ENCODE measurements around the gene RCOR2.

Gene RCOR2

DNA sequence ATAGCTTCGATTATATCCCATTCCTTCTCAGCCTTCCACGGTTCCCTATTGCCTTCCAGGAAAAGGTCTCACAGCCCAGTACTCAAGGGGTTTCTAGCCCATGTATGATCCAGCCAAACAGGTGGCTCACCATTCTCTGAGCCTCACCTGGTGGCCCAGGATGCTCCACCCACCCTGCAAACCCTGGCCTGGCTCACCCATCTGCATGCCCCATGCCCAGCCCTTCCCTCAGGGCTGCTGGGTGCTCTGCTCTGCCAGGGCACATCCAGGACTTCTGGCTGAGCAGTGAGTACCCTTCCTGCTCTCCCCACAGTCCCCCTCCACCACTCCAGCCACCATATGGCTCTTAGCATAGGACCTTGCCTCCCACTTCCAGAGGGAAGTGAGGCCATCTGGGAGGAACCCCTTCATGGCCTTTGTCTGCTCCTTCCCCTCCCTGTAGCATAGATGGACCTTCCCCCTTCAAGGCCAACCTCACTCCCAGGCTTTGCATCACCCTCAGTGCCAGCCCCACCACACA lies 5.8 kb upstream of the RCOR2 start:
- no peak for DNase-seq (ENCODE audit: low spot score)

DNA sequence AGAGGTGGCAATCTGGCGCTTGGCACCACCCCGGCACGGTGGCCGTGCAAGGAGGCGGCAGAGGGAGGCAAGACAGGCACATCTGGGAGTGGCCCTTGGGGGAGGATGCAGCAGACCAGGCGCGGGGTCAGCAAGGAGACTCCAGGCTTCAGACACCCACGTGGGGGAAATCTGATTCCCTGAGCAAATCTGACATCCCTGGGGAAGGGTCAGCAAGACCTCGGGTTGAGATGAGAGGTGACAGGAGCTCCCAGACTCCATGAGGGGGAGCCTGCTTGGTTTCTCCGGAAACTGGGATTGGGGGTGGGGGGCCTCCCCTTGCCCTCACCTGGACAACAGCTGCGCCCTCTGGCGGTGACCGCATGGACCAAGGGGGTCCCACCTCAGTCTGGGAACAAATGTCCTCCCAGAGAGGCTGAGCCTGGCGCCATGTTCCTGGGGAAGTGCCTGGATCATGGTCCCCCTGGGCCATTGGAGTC lies 4.0 kb upstream of the RCOR2 start:
- no peak for DNase-seq (ENCODE audit: low spot score)

DNA sequence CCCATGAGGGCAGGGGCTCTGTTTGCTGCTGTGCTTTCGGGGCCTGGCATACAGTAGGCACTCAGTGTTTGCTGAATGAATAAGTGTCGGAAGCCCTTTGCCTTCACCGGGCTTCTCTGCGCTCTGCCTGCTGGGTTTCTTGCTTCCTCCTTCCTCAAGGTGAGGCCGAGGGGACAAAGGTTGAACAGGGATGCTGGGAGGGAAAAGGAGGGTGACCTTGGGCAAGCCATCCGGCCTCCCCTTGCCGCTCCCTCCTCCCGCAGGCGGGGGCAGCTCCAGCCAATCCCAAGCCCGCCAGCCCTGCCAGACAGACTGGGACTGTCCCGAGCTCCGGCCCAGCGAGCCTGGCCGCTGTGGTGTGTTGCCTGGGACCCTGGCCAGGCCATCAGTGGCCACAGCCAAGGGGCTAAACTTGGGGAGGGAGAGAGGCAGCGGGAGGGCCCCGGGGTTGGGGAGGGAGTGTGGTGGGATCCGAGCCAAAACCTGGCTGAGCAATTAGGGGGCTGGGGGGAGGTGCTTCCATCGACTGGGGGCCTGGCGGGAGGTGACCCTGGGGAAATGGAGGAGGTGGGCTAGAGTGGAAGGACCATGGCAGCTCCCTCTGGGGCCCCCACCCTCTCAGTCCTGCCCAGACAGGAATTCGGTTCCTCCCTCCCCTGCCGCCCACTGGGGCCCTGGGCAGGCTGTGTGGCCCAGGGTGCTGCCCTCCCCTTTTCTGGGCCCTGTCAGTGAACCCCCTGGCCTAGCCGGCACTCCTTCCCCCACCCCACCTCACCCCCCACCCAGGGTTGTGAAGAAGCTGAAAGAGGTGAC lies 3.4 kb upstream of the RCOR2 start:
- DNase-seq (ENCODE audit: low spot score), result peak; percentile 75

DNA sequence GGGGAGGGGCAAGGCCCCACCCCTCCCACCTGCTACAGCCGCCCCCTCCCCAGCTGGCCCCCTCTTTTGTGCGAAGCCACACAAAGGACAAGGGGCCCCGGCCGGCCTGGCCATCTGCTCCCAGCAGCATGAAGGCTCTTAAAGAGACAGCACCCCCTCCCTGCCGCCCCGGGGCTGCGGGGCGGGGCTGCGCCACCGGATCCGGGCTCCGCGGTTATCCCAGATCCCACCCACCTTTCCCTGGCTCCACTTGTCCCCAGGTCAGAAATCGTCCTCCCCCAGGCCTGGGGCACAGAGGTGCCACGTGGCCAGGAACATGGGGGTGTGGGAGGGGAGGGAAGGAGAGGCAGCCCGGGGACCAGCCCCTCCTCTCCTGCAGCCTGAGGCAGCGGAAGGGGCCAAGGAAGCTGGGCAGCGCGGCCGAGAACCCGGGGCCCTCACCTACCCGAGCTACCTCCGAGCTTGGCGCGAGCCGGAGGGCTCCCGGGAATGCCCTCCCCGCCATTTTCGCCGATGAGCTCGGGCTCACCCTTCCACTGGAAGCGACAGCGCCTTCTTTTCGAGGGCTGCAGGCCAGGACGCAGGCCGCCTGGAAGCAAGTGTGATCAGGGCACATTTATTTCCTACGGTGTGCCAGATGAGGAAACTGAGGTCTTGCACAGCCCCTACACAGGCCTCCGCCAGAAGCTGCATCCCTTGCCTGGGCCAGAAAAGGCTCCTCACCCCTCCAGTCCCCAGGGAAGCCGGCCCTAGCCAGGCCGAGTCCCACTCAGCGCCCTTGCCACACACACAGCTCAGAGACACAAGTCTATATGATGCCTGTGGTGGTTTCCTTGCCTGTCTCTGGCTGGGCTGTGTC lies 2.5 kb upstream of the RCOR2 start:
- DNase-seq (ENCODE audit: low spot score), result peak; percentile 70

DNA sequence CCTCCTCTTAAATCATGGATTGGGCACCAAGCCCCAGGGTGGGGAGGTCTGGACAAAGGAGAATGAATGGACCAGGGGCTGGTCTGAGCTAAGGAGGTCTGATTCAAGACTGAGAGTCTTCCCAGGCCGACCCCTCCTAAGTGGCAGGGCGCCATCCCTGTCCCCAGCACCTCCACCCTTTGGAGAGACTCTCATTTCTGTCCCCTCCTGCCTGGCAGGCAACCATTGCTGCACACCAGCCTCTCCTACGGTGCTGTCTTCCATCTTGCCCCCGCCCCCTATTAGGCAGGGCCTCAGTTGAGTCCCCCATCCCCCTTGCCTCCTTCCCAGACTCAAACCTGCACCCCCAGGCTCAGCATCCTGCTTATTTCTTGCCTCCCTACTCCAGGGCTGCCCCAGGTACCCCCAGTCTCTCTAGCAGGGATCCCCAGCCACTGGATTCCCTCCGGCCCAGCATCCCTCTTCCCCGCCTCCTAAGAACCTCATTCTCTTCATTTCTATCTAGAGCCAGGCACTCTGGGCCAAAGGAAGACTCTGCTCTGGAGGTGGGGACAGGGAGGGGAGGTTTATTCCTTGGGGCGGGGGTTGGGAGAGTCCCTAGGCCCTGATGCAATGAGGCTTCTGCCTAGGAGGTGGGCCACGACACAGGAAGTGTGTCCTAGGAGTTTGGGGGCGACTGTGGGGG lies 1.7 kb upstream of the RCOR2 start:
- DNase-seq (ENCODE audit: low spot score), result no peak

DNA sequence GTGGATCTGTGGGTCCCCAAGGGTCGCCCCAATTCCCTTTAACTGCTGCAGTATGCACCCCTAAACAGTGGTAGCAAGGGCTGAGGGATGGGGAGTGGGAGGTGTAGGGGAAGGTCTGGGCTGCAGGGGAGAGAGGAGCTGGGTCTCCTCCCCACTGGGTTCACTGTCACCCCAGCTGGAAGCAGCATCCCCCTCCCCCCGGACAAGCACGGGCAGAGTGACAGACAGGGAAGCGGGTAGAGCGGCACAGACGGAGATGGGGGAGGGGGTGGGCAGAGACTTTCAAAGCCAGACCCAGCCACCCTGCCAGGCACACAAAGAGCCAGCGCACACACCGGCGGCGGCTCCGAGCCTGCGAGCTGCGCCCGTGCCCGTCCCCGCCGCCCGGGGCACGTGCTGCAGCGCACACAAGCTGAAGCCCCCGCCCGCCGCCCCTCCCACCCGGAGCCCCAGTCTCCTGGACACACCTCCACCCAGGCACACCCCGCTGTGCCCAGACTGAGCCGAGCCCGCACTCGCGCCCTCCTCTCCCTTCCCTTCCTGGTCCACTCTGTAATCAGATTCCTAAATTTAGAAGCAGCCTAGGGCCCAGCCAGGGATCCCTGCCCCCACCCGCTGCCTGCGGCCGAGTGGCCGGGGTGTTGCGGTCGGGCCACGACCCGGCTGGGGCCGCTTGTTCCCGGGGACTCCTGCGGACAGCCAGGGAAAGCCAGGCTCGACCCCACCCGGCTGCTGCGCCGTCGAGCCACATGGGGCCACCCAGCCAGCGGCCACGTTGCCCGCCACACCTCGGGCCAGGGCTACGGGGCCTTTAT lies 935 bp upstream of the RCOR2 start:
- DNase-seq (ENCODE audit: low spot score), result peak; percentile 74

DNA sequence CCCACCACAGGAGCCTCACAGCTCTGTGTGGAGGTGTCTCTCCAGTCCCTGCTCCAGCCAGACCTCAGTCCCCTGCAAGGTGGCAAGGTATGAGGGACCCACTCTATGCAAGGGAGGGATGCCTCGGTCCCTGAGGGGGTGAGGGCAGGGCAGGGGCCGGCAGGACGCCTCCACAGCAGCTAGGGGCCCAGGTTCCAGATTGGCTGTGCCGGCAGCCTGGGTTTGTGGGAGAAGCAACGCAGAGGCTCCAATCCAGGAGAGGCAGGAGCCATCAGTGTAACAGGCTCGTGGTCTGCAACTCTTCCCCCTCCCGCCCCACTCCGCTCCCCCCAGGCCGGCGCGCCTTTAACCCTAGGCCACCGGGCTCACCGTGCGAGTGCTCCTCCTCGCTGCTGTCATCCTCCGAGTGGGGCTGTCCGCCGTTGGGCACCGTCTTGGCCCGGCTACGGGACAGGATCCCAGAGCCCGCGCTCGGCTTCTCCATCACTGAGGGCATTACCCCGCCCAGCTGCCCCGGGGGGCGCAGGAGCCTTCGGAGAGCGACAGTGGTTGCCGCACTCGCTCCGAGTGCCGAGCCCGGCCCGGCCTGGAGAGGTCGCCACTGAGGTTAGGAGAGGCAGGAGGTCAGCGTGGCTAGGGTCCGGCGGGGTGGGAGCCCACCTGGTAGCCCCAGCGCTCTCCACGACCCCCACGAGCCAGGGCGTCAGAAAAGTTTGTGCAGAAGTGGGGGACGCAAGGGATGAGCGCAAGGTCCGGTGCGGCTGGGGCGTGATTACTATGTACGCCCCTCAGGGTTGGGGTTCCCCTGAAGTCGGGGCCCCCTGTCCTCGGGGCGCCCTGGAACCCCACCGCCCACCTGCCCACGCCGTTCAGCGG lies 765 bp downstream of the RCOR2 start:
- DNase-seq (ENCODE audit: low spot score), result peak; percentile 72

DNA sequence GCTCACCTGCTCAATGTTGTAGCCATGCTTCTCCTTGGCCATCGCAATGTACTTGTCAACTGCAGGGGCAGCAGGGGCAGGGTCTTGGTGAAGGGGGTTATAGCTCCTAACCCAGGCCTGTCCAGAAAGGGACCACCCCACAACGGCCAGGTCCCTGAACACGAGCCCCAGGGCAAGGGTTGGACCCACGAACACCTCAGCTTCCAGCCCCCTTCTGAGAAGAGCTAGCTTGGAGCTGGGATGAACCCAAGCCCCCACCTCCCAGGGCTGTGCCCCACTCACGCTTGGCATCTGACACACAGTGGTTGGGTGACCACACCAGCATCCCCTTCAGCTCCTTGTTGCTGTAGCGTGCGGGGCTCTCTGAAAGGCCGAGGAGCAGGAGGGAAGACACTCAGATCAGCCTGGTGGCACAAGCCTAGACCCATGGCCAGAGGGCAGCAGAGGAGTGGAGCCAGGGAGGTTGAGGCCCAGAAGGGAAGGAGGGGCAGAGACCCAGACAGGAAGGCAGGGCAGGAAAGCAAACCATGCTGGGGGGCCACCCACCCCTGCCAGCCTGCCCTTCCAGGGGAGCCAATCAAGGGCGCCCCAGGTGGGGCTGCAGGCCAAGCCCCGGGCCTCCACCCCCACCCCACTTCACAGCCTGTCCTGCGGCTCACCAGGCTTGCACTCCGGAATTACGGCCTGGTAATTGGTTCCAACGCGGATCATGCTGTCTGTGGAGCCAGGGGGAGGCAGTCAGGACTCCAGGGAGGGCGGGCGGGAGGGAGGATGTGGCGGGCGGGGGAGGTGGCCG lies 1.9 kb downstream of the RCOR2 start:
- no peak for DNase-seq (ENCODE audit: low spot score)

DNA sequence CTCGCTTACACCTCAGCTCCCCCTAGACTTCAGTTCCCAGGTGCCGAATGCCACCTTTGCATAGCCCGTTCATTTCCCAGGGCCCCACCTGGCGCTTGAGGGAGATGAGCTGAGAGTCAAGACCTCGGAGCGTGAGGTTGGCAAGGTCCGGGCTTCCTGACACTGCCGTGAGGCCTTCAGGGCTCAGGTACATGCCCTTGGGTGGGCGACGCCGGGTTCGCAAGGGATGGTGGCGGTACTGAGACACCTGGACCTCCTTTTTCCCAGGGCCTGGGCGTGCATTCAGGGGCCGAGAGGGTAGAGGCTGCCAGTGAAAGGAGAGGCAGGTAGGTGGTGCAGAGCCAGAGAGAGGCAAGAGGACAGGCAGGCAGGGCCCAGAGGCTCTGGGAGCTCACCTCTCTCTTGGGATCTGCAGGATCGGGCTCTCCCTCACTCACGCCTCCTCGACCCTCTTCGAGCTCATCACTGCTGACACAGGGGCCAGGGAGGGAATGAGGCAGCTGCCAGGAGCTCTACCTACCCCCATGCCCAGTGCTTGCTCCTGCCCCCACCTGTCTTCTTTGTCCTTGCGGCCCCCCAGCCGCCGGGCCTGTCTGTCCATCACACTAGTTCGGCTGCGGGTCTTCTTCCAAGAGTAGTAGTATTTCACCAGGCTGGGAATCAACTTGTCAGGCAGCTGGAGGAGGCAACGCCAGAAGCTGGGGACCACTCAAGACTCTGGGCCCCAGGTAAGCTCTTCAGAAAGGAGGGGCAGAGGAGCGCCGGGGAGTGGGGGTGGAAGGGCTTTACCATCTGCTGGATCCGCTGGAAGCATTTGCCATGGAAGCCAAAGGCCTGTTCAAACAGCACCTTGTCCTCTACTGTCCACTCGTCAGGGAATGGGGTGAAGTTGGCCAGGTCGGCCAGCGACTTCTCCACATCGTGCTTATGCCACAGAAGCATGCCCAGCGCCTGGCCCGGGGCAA lies 2.8 kb downstream of the RCOR2 start:
- no peak for DNase-seq (ENCODE audit: low spot score)

DNA sequence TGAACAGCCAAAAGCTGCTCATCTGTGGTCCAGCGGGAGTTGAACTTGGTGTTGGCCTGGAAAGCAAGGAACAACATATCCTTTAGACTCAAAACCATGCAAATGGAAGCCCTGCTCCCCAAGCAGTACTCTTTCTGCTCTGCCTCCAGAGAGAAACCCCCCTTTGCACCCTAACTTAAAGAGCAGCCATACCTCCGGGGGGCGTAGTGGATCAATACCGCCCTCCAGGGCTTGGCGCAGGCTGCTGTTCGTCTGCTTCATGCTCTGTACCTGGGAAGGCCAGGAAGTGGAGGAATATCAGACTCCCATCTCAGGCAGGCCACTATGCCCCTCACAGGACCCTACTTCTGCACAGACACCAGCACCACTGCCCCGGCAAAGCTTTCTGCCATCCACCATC lies 4.3 kb downstream of the RCOR2 start:
- no peak for DNase-seq (ENCODE audit: low spot score)

DNA sequence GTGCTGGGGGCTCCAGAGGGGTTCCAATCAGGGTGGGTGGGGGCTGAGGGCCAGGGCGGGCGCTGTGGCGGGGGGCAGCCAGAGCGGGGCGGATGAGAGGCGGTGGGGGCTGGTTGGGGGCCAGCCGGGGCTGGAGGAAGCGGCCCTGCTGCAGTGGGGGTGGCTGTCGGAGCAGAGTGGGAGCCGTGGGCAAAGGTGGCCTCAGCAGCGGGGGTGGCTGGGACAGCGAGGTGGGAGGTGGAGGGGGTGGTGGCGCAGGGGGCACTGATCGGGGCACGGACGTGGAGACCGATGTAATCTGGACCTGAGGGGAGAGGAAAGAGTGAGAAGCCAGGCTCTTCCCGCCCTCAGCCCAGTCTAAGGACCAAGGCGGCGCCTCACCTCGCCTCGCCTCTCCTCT lies 5.1 kb downstream of the RCOR2 start:
- no peak for DNase-seq (ENCODE audit: low spot score)

DNA sequence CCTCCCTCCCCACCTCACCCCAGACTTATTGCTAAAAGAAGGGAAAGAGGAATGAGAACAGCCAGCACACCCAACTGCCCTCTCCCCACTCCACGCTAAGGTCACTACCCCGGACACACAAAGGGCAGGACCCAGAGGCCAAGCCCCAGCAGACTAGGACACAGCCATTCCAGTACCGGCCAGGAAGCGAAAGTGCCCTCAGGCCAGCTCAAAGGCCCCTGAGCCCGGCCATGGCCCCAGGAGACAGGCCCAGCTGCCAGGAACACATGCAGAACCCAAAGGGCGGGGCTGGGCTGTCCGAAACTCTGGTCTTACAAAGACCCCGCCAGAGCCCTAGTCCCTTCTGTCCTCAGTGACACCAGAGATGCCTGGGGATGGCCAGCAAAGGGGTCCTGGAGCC lies 5.5 kb downstream of the RCOR2 start:
- DNase-seq (ENCODE audit: low spot score), result no peak

DNA sequence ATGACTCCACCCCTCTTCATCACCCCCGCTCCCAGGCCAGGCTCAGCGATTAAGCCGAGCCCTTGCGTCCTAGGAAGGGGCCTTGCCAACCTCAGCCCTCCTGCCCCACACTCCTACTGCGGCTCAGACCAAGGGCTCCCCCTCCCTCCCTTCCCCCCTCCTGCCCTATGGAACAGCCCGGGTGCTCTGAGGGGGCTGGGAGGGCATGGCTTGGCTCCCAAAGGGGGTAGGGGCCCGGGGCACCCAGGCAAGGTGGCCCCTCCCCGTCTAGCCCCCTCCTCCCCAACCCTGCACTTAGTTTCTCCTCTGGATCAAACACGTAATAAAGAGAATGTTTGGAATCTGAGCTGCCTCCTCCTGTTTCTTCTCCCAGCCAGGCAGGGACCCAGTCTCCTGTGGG lies 6.3 kb downstream of the RCOR2 start:
- no peak for DNase-seq (ENCODE audit: low spot score)

DNA sequence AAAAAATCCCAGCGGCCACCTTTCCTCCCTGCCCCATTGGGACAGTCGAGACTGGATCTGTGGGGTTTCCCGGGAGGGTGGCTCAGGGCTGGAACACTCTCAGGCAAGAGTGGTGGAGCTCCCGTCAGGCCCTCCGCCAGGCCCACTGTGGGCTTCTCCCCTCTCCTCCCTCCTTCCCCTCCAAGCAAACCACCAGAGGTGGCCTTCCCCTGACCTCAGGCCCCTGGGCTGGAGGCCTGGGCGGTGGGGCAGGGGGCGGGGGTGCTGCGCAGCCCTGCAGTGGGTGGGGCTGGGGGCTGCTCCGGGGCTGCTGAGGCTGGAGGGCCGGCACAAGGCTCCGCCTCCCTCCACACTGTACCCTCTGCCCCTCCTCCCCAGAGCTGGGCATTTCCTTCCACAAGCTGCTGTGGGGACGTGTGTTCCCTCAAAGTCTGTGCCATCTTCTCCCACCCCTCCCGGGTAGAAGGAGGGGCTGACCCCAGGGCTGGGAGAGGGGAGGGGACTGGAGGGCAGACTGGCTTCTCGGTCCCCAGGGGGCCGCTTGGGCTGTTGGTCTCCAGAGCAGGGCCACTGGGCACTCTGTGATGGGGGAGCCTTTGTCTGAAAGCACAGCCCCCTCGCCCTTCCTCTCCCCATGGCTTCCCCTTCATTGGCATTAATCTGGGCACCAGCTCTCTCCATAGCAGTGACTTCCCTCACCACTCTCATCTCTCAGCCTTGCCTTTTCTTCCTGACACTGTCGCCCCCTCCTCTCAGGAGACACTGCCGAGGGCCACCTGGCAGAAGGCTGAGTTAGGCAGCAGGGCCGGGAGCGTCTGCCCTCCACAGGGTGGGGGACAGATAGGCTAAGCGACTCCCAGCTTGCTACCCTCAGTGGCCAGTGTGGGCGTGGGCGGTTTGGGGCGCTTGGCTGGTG lies 7.1 kb downstream of the RCOR2 start:
- no peak for DNase-seq (ENCODE audit: low spot score)

DNA sequence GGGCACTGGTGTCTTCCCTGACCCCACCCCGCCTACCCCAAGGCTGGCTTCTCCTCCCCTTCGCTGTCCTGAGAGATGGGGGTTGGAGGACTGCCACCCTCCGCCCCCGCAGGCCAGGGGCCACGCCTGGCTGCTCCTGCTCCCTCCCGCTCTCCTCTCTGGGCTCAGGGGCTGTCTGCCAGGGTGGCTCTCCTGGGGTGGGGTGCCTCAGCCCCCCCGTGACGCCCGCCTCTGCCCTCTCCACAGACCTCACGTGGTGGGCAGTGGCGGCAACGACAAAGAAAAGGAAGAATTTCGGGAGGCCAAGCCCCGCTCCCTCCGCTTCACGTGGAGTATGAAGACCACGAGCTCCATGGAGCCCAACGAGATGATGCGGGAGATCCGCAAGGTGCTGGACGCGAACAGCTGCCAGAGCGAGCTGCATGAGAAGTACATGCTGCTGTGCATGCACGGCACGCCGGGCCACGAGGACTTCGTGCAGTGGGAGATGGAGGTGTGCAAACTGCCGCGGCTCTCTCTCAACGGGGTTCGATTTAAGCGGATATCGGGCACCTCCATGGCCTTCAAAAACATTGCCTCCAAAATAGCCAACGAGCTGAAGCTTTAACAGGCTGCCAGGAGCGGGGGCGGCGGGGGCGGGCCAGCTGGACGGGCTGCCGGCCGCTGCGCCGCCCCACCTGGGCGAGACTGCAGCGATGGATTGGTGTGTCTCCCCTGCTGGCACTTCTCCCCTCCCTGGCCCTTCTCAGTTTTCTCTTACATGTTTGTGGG lies 8.1 kb downstream of the RCOR2 start:
- DNase-seq (ENCODE audit: low spot score), result no peak

DNA sequence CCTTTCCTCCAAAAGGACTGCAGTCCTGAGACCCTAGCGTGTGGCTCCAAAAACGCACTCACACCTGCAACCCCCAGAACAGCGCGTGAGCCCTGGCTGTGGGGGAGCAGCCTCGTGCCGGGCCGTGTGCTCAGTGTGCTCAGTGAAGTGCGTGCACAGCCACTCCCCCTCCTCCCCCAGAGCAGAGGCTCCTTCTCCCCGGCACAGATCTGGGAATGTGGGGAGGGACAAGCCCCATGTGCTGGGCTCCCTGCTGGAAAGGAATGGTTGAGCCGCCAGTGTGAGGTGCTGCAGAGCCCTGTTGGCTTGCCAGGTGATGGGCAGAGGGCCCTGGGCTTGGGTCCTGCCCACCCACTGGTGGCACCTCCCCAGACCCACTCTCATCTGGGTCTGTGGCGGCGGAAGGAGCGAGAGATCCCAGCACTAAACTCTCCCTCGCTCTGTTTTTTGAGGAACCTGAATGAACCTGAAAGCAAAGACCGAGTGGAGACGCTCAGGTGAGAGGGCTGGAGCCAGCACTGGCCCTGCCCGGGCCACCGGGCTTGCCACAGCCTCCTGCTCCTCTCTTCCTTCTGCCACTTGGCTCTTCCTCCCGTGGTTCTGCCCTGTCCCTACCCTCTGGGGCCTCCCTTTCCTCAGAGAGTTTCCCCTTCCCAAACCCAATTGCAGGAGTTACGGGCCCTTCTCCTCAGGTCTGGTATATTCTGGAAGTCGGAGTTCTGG lies 9.0 kb downstream of the RCOR2 start:
- DNase-seq (ENCODE audit: low spot score), result no peak

Data from GM03348 (cell line).